Ascending aorta (tissue), 2 donors: ENCODE results near the gene RASGRP2. TPM values are rescaled to one million over a fixed set of nuclear protein-coding genes. Genes with fewer than 3 reads are reported as not detected.

Source experiments
- DNase-seq, 2 donors: peaks; one replicate each; pipeline ENCODE4 v3.0.0-alpha.2; 2019; ENCODE audit warnings: low spot score in 2 of 2
- H3K27ac ChIP-seq, 2 donors: fragments of 200-600 bp; sonication (generic); one replicate each; pipeline ENCODE4 v1.5.1; 2016 to 2017; ENCODE audit warnings: mild to moderate bottlenecking in 1 of 2
- H3K27me3 ChIP-seq: fragments of 200-600 bp; sonication (generic); one replicate; pipeline ENCODE4 v1.5.1; 2017
- H3K36me3 ChIP-seq, 2 donors: fragments of 200-600 bp; sonication (generic); one replicate each; pipeline ENCODE4 v1.5.1; 2016
- H3K4me1 ChIP-seq, 2 donors: fragments of 200-600 bp; sonication (generic); one replicate each; pipeline ENCODE4 v1.5.1; 2016 to 2017; ENCODE audit warnings: mild to moderate bottlenecking in 1 of 2
- H3K4me3 ChIP-seq, 2 donors: fragments of 200-600 bp; sonication (generic); one replicate each; pipeline ENCODE4 v1.5.1; 2016 to 2017; ENCODE audit warnings: mild to moderate bottlenecking in 1 of 2
- H3K9me3 ChIP-seq, 2 donors: fragments of 200-600 bp; sonication (generic); one replicate each; pipeline ENCODE4 v1.5.1; 2016
- CTCF ChIP-seq, 3 experiments: fragments of 200-600 bp in 2 of 3; fragments of 450-650 bp in 1 of 3; sonication (generic) in 2 of 3; IDR thresholded peaks; one replicate each; pipeline ENCODE4 v1.5.1; 2016 to 2019; ENCODE audit warnings: antibody characterized with exemption in 3 of 3, mild to moderate bottlenecking in 1 of 3, moderate library complexity in 1 of 3
- intact Hi-C: fragments of 100-400 bp; cut with DNase I; formaldehyde crosslinking; loops from one replicate; pipeline ENCODE4 v1.15.1; 2023
- total RNA-seq: library from RNA; depleted of rRNA; stranded (reverse); fragments of >200 nt; gene quantifications from one replicate; pipeline ENCODE4 v1.1.0, GENCODE V29; 2016

RASGRP2 gene
- total RNA-seq, 1 donor from 2014 or later: 44.2 TPM

GRCh38 chr11:64677441-64678023 is 66.4 kb downstream of the RASGRP2 start:
- H3K36me3 ChIP-seq: no peaks in the 10 kb centered on the region
- no peaks in the 10 kb centered on the region for H3K27me3 ChIP-seq
- H3K27ac ChIP-seq: no peak overlapping the region
- intact Hi-C loops: no loop called here
- H3K4me3 ChIP-seq: no peak overlapping the region
- no peaks in the 10 kb centered on the region for H3K9me3 ChIP-seq
- H3K4me1 ChIP-seq: peaks cover 6 to 15% of the 10 kb centered on the region in 2 donors
- no peak for TF ChIP-seq CTCF (IDR thresholded peaks at IDR 0.05)
- no peak for DNase-seq

Other genes with a start within 250 kb of the RASGRP2 start
- not detected for gene SLC22A11, start 188.2 kb downstream of the RASGRP2 start, total RNA-seq
- not detected for gene SLC22A12, start 152.9 kb downstream of the RASGRP2 start, total RNA-seq
- 26.0 TPM for gene NRXN2, start 20.9 kb downstream of the RASGRP2 start, total RNA-seq
- gene PYGM, start 15.8 kb upstream of the RASGRP2 start, total RNA-seq: 13.9 TPM
- 332 TPM for gene SF1, start 34.4 kb upstream of the RASGRP2 start, total RNA-seq
- gene MAP4K2, start 59.1 kb upstream of the RASGRP2 start, total RNA-seq: 34.0 TPM
- gene MEN1, start 66.4 kb upstream of the RASGRP2 start, total RNA-seq: 36.6 TPM
- gene CDC42BPG, start 100.5 kb upstream of the RASGRP2 start, total RNA-seq: not detected
- 216 TPM for gene EHD1, start 134.5 kb upstream of the RASGRP2 start, total RNA-seq
- gene ATG2A, start 173.1 kb upstream of the RASGRP2 start, total RNA-seq: 39.5 TPM
- 115 TPM for gene PPP2R5B, start 180.5 kb upstream of the RASGRP2 start, total RNA-seq
- gene GPHA2, start 191.8 kb upstream of the RASGRP2 start, total RNA-seq: not detected
- not detected for gene MAJIN, start 228.0 kb upstream of the RASGRP2 start, total RNA-seq